ENCODE measurements around the gene PPFIBP2. TPM values are rescaled to one million over a fixed set of nuclear protein-coding genes. Genes with fewer than 3 reads are reported as not detected.

Gene PPFIBP2
- total and polyA plus RNA-seq, 2 donors (not counting 1 experiment from before 2014, with no cell fraction given) = 22.3 to 175 TPM

- no peak for TF ChIP-seq EZH2 (IDR thresholded peaks at IDR 0.05; ENCODE audit: borderline replicate concordance, insufficient read depth, low read depth, low read length, poor library complexity, severe bottlenecking)
- no peak for TF ChIP-seq CTCF (IDR thresholded peaks at IDR 0.05)
- Histone ChIP-seq H3K36me3 (replicated peaks in 1 of 2; ENCODE audit: control extremely low read depth in 1 of 2, control insufficient read depth in 1 of 2, extremely low read depth in 1 of 2, insufficient read depth in 2 of 2, low read length in 1 of 2) (peaks cover 0 to 46% of the 10 kb centered on the region in 2 experiments), H3K27ac (ENCODE audit: low read length in 2 of 2) (no peak overlapping the region), H3K27me3 (replicated peaks in 1 of 4; ENCODE audit: control extremely low read depth in 1 of 4, control insufficient read depth in 3 of 4, insufficient read depth in 4 of 4, low read length in 3 of 4) (no peaks in the 10 kb centered on the region), H3K79me2 (ENCODE audit: control insufficient read depth, insufficient read depth, low read length) (no peaks in the 10 kb centered on the region), H3K9me3 (ENCODE audit: control extremely low read depth in 1 of 3, control insufficient read depth in 2 of 3, insufficient read depth in 1 of 3, low read length in 2 of 3) (no peaks in the 10 kb centered on the region), H4K20me1 (ENCODE audit: control insufficient read depth, insufficient read depth, low read length, poor library complexity, severe bottlenecking) (no peaks in the 10 kb centered on the region), H3K4me1 (ENCODE audit: control insufficient read depth in 2 of 2, insufficient read depth in 2 of 2, low read length in 2 of 2) (no peaks in the 10 kb centered on the region), H2AFZ (ENCODE audit: insufficient read depth, low read depth, low read length, poor library complexity, severe bottlenecking) (no peak overlapping the region), H3K4me3 (ENCODE audit: control extremely low read depth in 1 of 5, extremely low read depth in 1 of 5, insufficient read depth in 1 of 5, low read depth in 2 of 5, low read length in 4 of 5) (no peak overlapping the region), H3K4me2 (replicated peaks; ENCODE audit: low read depth, low read length, poor library complexity, severe bottlenecking) (no peak overlapping the region), H3K9ac (ENCODE audit: low read length) (no peak overlapping the region)
- no peaks in the 10 kb centered on the region for H3K4me1 Mint-ChIP-seq
- intact Hi-C loops (cut with micrococcal nuclease) = no loop called here
- H3K27ac Mint-ChIP-seq = no peak overlapping the region
- WGBS (ENCODE audit: insufficient coverage) = no CpG with 5 or more reads among the region's 1 CpG
- ChIA-PET POLR2A (no interaction called here), CTCF (no interaction called here)
- DNase-seq (no peak), ATAC-seq (ENCODE audit: low read depth) (no peak)
- H3K4me3 Mint-ChIP-seq = no peak overlapping the region
- no peaks in the 10 kb centered on the region for H3K27me3 Mint-ChIP-seq
- H3K9me3 Mint-ChIP-seq (ENCODE audit: insufficient read depth) = no peaks in the 10 kb centered on the region
These were observed 97.6 kb downstream of the PPFIBP2 start for GRCh38 chr11:7611411-7611810.

GRCh38 chr11:7612056-7612660 is 98.4 kb downstream of the PPFIBP2 start:
- no peaks in the 10 kb centered on the region for H3K27me3 Mint-ChIP-seq
- ATAC-seq (ENCODE audit: low read depth) = no peak

More at GRCh38 chr11:7612056-7612660, 98.4 kb downstream of the PPFIBP2 start:
- Histone ChIP-seq H3K4me1 (ENCODE audit: control insufficient read depth in 2 of 2, insufficient read depth in 2 of 2, low read length in 2 of 2) (no peaks in the 10 kb centered on the region), H3K4me3 (ENCODE audit: control extremely low read depth in 1 of 5, extremely low read depth in 1 of 5, insufficient read depth in 1 of 5, low read depth in 2 of 5, low read length in 4 of 5) (no peak overlapping the region), H3K27me3 (replicated peaks in 1 of 4; ENCODE audit: control extremely low read depth in 1 of 4, control insufficient read depth in 3 of 4, insufficient read depth in 4 of 4, low read length in 3 of 4) (no peaks in the 10 kb centered on the region), H3K27ac (ENCODE audit: low read length in 2 of 2) (no peak overlapping the region), H3K36me3 (replicated peaks in 1 of 2; ENCODE audit: control extremely low read depth in 1 of 2, control insufficient read depth in 1 of 2, extremely low read depth in 1 of 2, insufficient read depth in 2 of 2, low read length in 1 of 2) (peaks cover 0 to 46% of the 10 kb centered on the region in 2 experiments), H3K9me3 (ENCODE audit: control extremely low read depth in 1 of 3, control insufficient read depth in 2 of 3, insufficient read depth in 1 of 3, low read length in 2 of 3) (no peaks in the 10 kb centered on the region), H3K9ac (ENCODE audit: low read length) (no peak overlapping the region), H2AFZ (ENCODE audit: insufficient read depth, low read depth, low read length, poor library complexity, severe bottlenecking) (no peak overlapping the region), H4K20me1 (ENCODE audit: control insufficient read depth, insufficient read depth, low read length, poor library complexity, severe bottlenecking) (no peaks in the 10 kb centered on the region), H3K79me2 (ENCODE audit: control insufficient read depth, insufficient read depth, low read length) (no peaks in the 10 kb centered on the region), H3K4me2 (replicated peaks; ENCODE audit: low read depth, low read length, poor library complexity, severe bottlenecking) (no peak overlapping the region)
- no peak for TF ChIP-seq EZH2 (IDR thresholded peaks at IDR 0.05; ENCODE audit: borderline replicate concordance, insufficient read depth, low read depth, low read length, poor library complexity, severe bottlenecking)
- TF ChIP-seq CTCF (IDR thresholded peaks at IDR 0.05) = no peak
- POLR2A ChIA-PET = no interaction called here
- no peak for DNase-seq
- Mint-ChIP-seq H3K4me3 (no peak overlapping the region), H3K9me3 (ENCODE audit: insufficient read depth) (no peaks in the 10 kb centered on the region), H3K27ac (no peak overlapping the region), H3K4me1 (no peaks in the 10 kb centered on the region)
- intact Hi-C loops (cut with micrococcal nuclease) = no loop called here
- CTCF ChIA-PET = no interaction called here
- WGBS (ENCODE audit: insufficient coverage) = 96% methylated on average over 7 of the region's 7 CpGs

Measured in B cell (primary cell).